Fibroblast of mammary gland (primary cell): ENCODE results near the gene RAB10.

ENCODE experiments used
- DNase-seq: peaks from one replicate; pipeline ENCODE4 v3.0.0-alpha.2; 2010; ENCODE audit warnings: low read depth
- H3K4me3 ChIP-seq: 2 replicates; pipeline ENCODE4 v1.5.1; 2011; ENCODE audit warnings: low read depth, mild to moderate bottlenecking, low read length, moderate library complexity; ENCODE audit not compliant: control insufficient read depth
- CTCF ChIP-seq: conservative IDR thresholded peaks from 2 replicates; pipeline ENCODE4 v1.5.1; 2011; ENCODE audit warnings: low read depth, low read length, inconsistent platforms; ENCODE audit not compliant: control insufficient read depth, insufficient read depth

RAB10 gene

DNA sequence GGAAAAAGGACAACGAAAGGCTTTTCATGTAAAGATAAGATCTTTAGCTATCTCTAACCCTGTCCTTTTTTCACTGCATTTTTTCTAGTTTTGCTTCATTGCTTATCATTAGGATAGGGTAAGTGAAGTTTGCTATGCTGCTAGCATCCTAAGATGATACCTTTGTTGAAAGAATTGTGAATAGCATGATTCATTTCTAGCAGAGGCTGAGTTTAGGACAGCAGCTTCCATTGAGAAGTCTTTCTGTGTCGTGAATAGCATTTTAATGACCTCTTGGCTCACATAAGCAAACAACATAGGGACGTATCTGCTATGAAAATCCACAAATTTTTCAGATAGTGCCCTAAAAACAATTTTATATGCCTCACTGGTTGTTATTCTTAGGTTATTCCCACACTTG lies 102.6 kb downstream of the RAB10 start:
- no peak for TF ChIP-seq CTCF
- no peak for DNase-seq
- no peak overlapping the region for H3K4me3 ChIP-seq

GRCh38 chr2:26139269-26140183 lies 105.6 kb downstream of the RAB10 start:
- DNase-seq: peak; percentile 8
- no peak for TF ChIP-seq CTCF
- no peak overlapping the region for H3K4me3 ChIP-seq

- DNase-seq: no peak
- no peak for TF ChIP-seq CTCF
Observed at GRCh38 chr2:26141145-26141769, 107.4 kb downstream of the RAB10 start.

DNA sequence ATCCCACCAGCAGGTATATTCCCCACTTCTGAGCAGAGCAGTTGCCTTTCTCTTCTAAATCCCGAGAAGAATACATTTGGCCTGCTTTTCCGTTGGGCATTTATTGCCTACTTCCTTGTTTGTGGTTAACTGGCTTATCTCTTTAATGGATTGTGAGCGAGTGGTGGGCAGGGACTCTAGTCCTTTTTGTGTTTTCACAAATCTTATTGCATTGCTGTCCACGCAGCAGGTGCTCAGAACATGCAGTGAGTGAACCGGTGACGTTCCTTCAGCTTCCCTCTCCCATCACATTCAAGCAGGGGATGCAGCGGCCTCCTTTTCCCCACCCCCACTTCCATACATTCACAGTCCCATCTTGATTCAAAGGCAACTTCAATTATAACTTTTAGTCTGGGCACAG lies 110.1 kb downstream of the RAB10 start:
- no peak overlapping the region for H3K4me3 ChIP-seq
- DNase-seq: no peak
- no peak for TF ChIP-seq CTCF

More at GRCh38 chr2:26141145-26141769, 107.4 kb downstream of the RAB10 start:
- no peak overlapping the region for H3K4me3 ChIP-seq

DNA sequence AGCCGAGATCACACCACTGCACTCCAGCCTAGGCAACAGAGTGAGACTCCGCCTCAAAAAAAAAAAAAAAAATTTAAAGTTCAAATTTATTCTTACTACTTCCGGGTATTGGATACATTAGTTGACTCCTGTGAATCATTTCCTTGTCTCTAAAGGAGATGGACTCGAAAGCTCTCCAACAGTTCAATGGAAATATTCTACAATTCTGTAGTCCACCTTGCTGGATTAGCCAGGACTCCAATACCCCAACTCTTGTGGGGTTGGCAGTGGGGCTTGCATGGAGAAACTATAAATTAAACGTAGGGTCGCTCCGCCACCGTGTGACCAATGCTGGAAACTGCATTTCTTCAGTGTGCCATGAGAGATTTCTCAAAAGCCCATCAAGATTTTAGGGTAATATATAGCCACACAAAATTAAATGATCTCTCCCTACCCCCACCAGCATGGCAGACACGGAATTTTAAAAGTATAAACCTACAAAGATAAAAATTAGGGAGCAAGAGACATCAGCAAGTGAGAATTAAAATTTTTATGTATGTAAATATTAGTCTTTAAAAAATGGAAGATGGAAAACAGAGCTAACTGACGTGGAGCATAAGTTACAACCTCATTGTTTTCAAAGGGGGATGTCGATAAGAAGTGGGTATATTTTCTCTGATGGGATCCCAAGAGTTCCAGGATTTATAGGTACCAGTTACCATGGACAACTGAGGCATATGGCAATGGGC lies 111.2 kb downstream of the RAB10 start:
- no peak overlapping the region for H3K4me3 ChIP-seq
- DNase-seq: peak; percentile 65
- peak; percentile 80 for TF ChIP-seq CTCF

- H3K4me3 ChIP-seq: no peak overlapping the region
- no peak for TF ChIP-seq CTCF
- DNase-seq: no peak
Observed at GRCh38 chr2:26148501-26148900, 114.6 kb downstream of the RAB10 start.
